T-helper 1 cell (primary cell): Measurements from ENCODE around the gene CAVIN4.

ENCODE experiments used
- DNase-seq, 5 donors: peaks; one replicate each; pipeline ENCODE4 v3.0.0-alpha.2; 2012 to 2020
- total RNA-seq, 4 donors: gene quantifications; one replicate each; lab custom pipeline; 2026; lab: John Stamatoyannopoulos, UW

The CAVIN4 gene, protein sequence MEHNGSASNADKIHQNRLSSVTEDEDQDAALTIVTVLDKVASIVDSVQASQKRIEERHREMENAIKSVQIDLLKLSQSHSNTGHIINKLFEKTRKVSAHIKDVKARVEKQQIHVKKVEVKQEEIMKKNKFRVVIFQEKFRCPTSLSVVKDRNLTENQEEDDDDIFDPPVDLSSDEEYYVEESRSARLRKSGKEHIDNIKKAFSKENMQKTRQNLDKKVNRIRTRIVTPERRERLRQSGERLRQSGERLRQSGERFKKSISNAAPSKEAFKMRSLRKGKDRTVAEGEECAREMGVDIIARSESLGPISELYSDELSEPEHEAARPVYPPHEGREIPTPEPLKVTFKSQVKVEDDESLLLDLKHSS
- 0.15 to 1.1 (median 0.41) reads per million in 4 donors for total RNA-seq

DNA sequence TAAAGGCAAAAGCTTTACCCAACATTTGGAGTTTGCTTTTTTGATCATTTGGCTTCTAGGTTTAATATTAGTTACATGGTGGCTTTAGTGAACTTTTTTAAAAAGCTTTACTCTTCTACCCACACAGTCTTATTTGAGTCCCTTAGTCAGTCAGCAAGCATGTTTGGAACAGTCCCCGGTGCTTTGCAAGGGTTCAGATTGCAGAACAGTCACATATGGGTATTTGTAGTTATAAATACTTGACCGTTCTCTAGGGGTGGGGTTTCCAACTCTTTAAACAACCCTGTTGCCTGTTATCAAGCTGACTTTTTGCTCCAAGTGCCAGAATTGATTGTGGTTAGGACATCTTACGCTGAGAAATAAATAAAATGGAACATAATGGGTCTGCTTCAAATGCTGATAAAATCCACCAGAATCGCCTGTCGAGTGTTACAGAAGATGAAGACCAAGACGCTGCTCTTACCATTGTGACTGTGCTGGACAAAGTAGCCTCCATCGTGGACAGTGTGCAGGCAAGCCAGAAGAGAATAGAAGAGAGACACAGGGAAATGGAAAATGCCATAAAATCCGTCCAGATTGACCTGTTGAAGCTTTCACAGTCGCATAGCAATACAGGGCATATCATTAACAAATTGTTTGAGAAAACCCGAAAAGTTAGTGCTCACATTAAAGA is at the start of gene CAVIN4:
Gene CAVIN4, plus strand, starts transcription at position 304 of the 673 bp plus-strand sequence. Its CDS starts 65 bp downstream, at position 369.
- DNase-seq, result no peak

DNA sequence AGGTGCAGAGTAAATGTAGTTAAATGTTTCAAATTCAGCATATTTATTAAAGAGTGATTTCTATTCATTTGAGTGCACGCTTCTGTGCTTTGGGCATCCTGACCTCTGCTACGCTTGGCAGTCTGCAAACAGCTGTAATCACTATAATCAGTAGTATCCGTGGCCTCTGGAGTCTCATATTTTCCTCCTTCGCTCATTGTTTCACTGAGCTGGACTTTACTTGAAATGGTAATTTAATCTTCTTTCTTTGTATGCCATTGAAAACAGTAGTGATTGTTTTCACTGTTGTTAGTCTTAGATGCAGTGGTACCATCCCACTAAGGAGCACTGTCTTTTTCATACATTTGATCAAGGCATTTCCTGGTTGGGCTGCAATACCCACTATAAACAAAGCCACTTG is 43.5 kb upstream of the CAVIN4 start:
- no peak for DNase-seq

DNA sequence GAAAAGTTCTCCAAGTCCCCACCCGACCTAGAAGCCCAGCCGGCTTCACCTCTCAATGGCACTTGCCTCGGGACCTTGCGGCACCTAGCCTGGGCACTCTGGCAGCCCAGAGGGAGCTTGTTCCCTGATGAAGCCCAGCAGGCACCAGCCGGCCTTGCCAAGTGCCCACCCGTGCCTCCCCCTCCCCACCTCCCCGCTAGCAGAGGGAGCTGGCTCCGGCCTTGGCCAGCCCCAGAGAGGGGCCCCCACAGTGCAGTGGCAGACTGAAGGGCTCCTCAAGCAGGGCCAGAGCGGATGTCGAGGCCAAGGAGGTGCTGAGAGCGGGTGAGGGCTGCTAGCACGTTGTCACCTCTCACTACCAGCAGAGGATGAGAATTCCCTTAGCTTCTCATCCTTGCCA is 37.6 kb upstream of the CAVIN4 start:
- no peak for DNase-seq

DNA sequence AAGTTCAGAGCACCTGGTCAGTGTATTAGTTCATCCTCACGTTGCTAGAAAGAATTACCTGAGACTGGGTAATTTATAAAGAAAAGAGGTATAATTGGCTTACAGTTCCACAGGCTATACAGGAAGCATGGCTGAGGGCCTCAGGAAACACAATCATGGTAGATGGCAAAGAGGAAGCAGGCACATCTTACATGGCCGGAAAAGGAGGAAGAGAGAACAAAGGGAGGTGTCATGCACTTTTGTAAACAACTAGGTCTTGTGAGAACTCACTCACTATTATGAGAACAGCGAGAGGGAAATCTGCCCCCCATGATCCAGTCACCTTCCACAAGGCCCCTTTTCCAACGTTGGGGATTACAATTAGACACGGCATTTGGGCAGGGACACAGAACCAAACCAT is 28.8 kb upstream of the CAVIN4 start:
- DNase-seq, result no peak

DNA sequence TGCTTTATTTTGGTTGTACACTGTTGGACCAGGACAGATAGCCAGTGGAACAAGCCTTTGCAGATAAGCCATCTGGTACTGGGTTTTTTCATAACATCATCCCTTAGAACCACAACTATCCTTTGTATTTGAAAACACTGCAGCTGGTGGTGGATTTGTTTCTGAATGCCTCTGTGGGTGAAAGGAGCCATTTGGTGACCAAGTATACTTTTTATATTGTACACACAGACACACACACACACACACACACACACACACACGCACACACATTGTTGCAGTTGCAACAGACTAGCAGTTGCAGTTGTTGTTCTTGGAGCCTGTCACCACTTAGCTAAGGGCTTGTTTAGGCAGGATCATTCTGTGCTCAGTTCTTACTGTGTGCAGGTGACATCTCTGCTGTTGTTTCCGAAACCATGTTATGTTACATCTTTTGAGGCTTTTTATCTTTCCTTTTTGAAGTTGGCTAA is 22.9 kb upstream of the CAVIN4 start:
- DNase-seq, result no peak

DNA sequence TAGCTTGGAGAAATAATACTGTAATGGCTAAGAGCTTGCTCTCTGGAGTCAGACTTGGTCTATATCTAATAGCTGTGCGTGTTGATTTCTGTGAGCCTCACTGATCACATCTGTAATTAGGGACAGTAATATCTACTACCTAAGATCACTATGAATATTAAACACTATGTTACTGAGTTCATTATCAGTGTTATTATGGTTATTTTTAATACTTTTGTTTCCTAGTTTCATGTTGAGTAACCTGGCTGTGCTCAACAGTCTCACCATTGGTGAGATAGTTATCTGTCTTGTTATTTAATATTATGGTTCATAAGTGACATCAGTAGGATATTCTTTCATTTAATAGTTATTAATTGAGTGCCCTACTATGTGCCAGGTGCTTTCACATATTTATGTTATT is 22.4 kb upstream of the CAVIN4 start:
- no peak for DNase-seq

DNA sequence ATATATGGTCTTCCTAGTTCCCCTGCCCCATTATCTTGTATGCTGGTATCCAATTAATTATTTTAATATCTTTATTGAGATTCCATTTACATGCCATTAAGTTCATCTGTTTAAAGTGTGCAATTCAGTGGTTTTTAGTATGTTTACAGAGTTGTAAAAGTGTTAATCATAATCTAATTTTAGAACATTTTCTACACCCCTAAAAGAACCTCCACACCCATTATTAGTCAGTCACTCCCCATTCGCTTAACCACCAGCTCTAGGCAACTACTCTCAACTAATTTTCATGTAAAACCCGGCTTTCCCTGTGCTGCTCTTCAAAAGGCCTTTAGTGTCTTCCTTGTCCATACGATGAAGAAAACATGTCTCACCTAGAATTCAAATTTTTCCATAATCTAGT is 20.8 kb upstream of the CAVIN4 start:
- no peak for DNase-seq

DNA sequence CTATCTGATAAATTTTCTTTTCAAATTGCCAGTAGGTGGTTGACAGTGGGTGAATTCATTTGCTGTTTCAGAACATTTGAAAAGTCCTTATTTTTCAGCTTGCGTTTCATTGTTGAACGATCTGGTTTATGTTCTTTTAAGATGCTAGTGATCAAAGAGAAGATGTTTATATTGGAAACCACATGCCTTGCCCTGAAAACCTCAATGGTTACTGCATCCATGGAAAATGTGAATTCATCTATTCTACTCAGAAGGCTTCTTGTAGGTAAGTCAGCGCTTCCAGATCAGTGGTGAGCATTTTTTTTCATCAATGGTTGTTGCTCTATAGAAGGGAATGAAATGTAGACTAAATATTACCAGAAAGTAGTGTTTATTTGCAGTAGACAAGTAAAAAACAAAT is 16.6 kb upstream of the CAVIN4 start:
- no peak for DNase-seq

DNA sequence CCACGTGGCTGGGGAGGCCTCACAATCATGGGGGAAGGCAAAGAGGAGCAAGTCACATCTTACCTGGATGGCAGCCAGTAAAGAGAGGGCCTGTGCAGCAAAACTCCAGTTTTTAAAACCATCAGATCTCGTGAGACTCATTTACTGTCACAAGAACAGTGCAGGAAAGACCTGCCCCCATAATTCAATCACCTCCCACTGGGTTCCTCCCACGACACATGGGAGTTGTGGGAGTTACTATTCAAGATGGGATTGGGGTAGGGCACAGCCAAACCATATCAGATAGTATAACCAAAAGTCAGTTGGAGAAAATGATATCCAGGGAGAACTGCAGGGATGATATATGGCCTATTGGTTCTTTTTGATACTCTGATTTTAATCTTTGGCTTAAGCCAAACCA is 10.0 kb upstream of the CAVIN4 start:
- DNase-seq, result no peak

DNA sequence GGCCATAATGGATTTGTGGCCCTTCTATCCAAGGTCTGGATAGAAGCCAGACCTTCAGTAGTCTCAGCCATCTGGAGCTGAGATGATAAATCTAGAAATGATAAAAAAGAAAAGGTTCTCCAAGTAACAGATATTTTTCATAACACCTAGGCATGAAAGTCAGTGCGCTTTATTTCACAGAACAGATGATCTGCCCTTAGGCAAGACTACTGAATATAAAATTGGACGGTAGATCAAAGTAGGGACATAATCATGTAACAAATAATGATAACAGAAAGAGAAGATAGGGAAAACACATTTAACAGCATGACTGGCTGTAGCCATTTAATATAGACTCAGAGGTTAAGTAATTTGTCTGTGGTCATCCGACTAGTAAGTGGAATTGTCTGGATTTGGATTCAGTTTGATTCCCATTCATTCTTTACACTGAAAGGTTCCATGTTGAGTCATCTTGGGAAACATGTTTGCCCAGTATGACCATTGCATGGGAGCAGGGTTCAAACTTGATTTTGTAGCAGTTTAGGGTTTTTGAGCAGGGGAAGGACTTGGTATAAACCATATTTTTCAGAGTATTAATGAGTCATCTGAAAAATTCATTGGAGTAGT is 4.1 kb upstream of the CAVIN4 start:
- no peak for DNase-seq

DNA sequence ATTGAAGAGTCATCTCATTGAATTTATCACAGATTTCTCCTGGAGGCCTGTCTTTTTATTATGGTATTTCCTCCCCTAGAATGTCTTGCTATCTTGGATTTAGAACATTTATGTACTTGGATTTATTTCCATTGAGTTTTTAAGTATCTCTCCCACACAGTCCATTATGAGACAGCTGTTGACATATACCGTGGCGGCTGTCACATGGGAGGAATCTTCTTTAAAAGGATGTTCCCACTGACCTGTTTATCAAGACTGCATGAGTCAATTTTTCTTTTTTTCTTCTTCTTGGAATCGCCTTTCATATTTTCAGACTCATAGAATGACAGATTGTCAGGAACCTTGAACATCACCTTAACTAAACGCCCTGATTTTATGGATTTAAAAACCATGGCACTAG is 2.9 kb upstream of the CAVIN4 start:
- DNase-seq, result no peak

DNA sequence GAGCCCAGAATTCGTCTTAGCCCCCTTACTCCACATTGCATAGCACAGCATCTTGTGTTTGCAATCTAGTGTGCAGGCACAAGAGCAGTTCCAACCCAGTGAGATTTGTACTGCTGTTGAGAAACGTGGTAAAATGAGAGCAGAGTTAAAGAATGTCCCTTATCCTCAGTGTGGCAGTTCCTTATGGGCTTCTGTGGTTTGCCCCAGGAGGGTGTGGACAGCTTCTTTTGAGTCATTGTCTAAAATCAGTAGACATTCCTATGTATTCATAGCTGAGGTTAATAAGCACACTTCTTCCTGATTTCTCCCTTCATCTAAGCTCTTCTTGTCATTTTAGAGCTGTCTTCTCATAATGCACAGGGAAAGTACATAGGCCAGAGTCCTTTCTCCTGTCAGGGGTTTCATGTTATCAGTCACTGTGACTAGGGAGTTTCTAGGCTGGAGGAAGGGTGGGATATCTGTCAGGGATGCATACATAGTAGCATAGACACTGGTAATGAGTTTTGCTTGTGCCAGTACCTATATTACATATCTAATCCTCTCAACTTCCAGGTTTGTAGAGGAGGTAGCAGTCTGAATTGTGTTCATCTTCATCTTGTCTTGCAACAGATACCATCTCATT is 2.0 kb upstream of the CAVIN4 start:
- no peak for DNase-seq

DNA sequence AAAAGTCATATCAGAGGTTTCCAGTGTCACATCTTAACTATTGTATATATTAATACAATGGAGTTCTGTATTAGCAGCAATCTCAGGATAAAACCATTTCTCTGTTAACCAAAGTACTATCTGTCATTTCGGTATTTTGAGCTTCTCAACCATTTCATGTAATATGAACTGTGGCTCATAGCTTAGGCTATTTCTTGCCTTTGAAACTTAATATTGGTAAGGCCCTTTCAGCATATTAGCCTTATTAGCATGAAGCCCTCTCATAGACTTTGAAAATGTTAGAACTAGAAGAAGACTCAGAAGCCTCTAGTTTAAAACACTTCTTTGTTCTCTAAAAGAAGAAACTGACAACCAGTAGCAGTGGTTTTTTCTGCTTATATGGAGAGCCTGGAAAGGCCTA is 731 bp downstream of the CAVIN4 start:
- DNase-seq, result no peak

DNA sequence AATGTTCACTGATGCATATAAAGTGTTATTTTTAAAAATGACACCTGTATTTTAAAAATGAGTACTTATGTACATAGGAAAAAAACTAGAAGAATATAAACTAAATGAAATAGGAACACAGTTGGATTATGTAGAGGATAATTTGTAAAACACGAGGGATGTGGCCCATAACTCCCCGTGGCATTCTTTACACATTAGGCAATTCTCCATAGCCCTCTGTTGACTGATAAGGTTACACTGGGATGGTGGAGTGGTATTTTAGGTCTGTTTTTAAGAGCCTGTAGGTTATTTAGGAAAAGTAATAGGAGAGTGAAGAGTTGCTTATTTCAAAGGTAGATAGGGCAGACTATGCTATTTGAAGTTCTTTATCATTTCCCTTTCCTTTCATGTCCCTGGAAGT is 1.8 kb downstream of the CAVIN4 start:
- no peak for DNase-seq

DNA sequence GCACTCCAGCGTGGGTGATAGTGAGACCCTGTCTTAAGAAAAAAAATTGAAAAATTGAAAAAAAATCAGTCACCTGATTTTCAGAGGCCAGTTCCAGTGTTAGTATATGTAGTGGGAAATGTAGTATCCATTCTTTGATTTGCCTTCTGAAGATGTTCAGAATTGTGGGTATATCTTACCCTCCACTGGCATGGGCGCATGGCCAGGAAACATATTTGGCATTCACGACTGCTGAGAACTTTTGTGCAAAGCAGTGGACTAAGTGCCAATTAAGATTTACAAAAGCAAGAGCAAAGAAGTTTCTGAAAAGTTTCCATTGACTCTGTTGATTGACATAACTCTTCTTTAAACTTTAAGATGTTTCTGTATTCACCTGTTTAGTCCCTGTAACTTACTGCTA is 2.4 kb downstream of the CAVIN4 start:
- no peak for DNase-seq

DNA sequence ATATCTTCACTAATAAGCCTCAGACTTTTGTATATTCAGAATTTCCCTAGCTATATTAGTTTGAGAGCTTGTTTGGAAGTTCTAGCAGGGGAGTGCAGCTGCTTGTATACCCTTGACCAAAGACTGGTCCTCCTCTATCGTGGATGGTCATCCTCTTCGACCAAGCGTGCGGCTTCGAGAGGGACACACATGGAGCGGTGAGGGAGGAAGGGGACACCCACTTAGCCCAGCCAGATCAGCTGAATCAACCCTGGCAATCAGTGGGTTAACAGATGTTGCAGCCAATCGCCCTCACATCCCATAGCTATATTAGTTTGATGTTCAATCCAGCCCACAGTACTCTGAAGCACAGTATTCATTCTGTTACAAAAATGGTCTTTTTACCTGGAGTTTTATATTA is 3.2 kb downstream of the CAVIN4 start:
- no peak for DNase-seq

DNA sequence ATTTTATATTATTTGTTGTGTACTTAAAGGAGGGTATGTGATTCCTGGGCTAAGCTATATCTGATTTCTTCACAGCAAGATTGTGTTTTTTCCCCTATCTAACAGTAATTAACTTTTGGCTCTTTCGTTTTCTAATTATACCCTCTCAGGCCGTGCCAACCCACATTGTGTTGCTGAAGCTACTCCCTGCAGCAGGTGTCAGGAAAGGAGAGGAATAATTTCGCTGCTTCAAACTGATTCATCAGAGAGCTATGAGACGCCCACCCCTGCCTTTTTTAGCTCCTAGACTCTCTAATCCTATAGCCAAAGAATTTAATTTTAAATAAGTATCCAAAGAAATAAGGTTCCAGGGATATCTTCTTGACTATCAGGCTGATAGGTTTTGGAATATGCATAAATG is 3.8 kb downstream of the CAVIN4 start:
- no peak for DNase-seq

DNA sequence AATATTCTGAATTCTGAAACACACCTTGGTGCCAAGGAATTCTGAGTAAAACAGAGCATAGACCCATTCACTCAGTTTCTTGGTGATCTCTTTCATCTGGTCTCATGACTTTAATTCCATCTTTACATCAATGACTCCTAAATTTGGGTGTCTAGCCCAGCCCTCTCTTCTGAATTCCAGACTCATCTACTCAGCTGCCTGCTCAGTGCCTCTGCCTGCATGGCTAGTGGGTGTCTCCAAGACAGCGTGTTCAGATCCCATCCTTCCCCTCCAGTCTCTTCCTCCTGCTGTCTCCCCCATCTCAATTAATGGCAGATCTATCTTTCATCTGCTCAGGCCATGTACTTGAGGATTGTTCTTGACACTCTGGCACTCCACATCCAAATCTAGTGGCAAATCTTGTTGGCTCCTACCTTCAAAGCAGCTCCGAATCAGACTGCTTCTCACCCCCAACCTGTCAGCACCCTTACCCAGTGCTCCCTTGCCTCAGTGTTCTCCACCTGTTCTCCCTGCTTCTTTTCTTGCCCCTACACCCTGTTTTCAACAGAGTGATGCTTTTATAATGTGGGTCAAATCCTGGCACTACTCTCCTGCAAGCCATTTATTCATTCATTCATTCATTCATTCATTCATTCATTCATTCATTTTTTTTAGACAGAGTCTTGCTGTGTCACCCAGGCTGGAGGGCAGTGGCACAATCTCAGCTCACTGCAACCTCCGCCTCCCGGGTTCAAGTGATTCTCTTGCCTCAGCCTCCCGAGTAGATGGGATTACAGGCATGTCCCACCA is 5.3 kb downstream of the CAVIN4 start:
- DNase-seq, result no peak

DNA sequence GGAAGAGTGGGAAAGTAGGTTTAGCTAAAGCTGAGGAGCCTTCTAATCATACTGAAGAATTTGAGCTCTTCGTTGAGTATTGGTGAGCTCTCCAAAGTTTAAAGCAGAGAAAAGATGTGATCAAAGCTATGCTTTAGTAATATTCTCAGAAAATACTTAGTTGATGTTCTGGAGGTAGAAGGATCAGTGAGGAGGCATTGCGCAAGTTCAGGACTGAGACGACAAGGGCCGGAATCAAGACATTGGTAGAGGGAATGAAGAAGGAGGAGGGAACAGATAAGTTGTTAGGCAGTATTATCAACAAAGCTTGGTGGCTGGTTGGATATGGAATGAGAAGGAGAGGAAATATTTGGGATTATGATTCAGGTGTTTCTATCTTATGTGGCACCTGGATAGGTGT is 7.1 kb downstream of the CAVIN4 start:
- no peak for DNase-seq

DNA sequence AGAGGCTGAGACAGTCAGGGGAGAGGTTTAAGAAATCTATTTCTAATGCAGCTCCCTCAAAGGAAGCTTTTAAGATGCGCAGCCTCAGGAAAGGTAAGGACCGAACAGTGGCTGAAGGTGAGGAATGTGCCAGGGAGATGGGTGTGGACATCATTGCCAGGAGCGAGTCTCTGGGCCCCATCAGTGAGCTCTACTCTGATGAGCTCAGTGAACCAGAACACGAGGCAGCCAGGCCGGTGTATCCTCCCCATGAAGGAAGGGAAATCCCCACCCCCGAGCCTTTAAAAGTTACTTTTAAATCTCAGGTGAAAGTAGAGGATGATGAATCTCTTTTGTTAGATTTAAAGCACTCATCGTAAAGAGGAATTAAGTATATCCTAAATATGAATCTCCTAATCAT is 8.2 kb downstream of the CAVIN4 start:
- DNase-seq, result no peak

DNA sequence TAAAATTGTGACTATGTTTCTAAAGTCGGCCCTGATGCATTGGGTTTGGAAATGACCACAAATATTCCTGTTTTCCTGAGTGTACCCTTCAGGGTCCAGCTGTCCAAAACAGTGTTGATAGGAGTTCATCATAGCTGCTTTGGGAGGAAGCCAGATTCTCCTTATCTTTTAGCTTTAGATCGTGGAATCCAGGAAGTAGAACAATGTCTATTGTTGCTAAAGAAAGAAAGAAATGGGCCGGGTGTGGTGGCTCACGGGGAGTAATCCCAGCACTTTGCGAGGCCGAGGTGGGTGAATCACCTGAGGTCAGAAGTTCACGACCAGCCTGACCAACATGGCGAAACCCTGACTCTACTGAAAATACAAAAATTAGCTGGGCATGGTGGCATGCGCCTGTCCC is 9.5 kb downstream of the CAVIN4 start:
- no peak for DNase-seq

DNA sequence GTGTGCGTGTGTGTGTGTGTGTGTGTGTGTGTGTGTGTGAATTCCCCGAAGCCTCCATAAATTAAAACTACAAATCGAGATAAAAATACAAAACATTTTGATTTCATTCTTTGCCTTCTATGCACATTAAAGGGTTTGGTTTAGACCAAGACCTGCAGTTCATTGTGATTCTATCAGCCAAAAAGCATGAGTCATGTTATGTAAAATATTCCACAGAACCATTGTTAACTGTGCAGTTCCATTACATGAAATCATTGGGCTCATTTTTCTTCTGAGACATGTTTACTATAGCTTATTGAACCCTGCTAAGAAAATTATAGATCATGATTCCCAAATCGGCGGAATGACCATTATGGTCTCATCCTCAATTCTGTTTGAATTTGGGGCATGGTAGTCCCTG is 11.7 kb downstream of the CAVIN4 start:
- DNase-seq, result no peak

DNA sequence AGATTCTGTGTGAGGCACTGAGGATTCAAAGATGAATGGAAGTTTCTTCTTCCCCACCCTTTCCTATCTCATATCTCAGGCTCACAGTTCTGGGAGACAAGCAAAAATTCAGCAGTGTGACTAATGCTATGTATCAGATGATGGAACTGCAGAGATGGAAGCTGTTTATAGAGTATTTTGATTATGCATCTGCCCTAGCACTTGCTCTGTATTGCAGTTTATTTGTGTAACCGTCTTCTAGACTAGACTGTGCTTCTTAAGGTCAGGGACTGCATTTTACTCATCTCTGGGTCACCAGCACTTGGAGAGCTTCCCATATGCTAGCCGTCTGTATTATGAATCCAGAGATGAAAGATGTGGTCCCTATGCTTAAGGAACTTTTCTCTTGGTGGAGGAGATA is 12.6 kb downstream of the CAVIN4 start:
- no peak for DNase-seq
